OCI-M2 (cell line): ENCODE data around the gene TAF3.

ENCODE experiments used
- DNase-seq: peaks from one replicate; lab custom pipeline; 2025; ENCODE audit not compliant: unreplicated experiment; lab: John Stamatoyannopoulos, UW

TAF3 gene

DNA sequence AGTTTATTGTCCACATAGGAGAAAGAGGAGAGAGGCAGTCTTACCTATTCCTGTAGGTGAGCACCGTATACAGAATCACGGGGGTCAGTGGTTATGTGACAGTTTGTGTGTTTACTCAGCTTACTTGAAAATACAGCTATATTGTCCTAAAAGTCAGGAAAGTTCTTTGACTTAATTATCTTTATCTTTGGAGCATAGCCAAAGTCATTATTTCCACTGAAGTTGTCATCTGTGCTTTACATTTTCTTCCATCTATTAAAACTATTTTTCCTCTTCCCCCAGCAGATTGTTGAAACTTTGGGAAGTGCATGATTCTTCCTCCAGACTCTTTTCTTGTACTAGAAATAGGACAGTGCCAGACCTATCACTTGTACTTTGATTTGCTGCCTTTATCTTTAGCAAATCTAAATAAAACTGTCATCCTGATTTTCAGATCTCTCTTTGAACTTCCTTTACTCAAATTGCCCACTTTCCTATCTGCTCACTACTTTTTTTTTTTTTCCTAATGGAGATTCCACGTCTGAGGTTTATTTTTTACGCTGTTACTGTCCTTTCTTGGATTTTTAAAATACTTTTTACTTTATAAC is 58.3 kb downstream of the TAF3 start:
- DNase-seq: no peak

DNA sequence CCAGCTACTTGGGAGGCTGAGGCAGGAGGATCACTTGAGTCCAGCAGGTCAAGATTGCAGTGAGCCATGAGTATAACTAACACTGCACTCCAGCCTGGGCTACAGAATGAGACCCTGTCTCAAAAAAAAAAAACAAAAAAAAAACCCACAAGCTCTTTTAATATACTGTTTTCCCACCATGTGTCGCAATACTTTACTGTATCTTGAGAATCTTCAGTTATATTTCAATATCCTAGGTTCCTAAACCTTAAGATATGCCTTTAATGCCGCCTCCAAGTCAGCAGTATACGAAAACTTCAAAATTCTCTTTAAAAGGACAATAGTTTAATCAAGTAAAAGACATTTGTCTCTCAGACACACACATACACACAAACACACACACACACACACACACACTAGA is 62.8 kb downstream of the TAF3 start:
- DNase-seq: no peak

DNA sequence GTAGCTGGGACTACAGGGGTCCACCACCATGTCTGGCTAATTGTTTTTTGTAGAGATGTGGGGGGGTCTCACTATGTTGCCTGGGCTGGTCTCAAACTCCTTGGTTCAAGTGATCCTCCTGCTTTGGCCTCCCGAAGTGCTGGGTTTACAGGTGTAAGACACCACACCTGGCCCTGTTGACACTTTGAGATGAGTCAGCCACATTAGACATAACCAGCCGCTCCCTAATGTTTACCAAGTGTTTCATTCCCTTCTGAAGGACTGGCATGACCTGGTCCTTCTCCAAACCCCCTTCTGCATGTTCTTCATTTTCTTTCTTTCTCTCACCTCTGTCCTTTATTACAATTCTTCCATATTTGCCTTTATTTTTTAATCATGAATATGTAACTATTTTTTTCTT is 67.8 kb downstream of the TAF3 start:
- no peak for DNase-seq

DNA sequence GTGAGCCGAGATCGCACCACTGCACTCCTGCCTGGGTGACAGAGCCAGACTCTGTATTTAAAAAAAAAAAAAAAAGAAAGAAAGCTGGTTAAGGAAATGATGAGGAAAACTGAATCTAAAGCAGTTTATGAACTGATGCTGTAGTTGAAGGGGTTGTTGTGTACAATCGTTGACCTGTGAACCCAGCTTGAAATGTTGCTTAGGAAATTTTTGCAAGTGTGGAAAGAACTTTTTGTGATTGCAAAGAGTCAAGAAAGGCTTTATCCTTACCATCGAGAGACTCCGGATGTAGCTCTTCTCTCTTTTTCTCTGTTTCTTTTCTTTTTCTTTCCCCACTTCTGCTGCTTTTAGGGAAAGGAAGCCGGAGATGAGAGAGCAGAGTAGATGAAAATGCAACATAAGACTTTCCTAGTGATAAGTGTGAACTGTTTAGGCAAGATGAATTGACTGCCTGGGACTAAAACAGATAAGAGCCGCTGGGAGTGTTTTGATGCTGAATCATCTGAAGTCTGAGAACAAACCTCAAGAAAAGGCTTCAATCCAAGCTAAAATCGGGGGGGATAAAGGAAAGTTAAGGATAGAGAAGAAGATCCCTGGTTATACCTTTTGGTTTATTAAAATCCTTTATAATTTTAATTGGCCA is 69.0 kb downstream of the TAF3 start:
- DNase-seq: no peak

DNA sequence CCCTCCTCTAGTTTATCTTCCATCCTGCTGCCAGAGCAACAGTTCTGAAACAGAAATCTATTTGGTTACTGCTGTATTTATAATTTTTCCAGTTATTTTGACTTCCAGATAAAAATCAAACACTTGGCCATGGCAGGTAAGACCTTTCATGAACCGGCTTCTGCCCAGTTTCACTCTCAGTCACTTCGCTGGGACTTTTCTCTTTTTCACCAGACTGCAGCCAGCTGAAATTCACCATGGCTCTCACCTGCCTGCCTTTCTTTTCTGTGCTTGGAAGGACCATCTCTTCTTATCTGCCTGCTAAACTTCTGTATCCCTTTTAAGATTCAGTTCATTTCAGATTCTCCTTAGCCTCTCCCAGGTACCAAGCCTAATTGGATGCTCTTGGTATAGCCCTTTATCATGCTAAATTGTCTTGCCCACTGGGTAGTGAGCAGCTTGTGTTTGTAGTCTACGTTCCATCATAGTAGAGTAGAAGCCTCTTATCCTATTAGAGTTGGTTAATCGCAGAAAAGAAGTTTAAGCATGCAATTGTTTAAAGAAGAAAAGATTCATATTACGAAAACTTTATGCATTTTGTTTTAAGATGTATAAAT is 71.7 kb downstream of the TAF3 start:
- no peak for DNase-seq

DNA sequence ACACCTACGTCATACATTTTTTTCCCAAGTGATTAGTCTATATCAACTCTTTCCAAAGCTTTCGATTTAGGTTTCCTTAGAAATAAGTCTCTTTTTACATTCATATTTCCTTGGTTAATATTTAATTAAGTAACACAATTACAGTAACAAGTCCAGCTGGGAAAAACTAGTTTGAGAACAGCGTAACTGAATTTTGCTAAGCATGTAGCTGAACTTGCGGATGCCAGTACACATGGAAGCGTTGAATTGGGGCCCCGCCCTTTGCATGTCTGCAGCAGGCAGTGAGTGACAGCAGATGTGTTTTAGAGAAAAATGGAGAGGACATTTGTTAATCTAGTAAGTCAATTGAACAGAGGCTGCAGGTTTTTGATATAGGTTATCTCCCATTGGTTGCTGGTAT is 72.5 kb downstream of the TAF3 start:
- no peak for DNase-seq

DNA sequence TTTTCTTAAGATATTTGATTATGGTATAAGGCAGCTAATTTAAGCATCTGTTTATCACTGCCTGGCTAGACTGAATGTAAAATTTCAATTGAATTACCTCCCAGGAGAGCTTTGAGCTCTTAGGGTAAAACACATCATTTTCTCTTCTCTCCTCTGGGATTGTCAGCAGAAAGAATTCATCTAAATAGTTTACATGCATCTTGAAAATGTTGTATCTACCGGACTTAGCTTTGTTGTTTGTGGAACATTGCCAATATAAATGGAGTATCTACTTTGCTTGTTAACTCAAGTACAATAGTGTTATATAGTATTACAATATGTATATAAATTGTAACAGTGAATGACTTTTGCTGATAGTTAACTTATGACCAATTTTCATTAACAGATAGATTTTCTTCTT is 73.3 kb downstream of the TAF3 start:
- DNase-seq: no peak

DNA sequence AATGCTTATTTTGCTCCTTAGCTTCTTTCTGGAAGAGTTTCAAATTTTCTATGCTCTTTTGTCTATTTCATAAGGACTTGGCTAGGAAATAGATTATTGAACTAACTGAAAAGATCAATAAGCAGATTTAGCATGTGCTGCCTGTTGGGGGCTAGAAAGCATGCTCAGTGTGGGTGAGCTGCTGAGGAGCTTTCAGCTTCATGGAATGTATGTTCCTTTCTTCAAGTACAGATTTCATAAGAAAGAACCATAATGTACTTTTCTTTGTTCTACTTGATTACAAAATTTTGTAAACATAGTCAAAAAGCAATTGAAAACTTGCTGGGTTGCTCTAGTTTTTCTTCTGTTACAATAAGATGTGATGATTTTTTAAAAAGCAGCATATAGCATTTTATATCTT is 73.8 kb downstream of the TAF3 start:
- no peak for DNase-seq

DNA sequence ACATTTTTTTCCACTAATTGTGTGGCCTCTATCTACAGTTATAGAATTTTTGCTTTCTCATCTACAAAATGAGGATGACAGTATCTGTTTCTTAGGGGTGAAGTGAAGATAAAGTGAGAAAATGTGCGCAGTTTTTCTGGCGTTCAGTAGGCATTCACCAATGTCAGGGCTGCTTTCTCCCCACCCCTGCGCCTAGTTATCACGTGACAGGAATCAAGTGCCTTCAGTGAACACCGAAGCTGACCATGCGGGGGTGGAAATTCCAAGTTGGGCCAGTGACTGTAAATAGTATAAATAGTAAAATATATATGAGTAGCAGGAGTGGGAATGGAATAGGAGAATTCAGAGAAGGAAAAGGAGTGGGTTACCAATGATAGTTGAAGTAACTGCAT is 77.4 kb downstream of the TAF3 start:
- DNase-seq: no peak

DNA sequence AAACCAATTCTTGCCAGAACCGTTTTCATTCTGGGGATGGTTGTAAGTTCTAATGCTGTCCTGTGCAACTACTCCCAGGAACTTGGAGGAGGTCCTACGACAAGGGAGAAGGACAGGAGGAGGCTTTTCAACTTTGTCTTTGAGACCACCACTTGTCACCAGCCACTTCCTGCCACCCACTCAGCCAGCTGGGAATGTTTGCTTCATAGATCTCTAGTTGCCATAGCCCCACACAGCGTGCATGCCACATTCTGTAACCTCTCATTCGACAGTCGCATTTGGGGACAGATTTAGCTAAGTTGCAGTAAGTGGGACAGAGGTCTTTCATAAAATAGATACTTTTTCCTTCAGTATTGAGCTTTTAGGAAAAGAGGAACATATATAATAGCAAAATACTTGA is 78.0 kb downstream of the TAF3 start:
- DNase-seq: no peak

DNA sequence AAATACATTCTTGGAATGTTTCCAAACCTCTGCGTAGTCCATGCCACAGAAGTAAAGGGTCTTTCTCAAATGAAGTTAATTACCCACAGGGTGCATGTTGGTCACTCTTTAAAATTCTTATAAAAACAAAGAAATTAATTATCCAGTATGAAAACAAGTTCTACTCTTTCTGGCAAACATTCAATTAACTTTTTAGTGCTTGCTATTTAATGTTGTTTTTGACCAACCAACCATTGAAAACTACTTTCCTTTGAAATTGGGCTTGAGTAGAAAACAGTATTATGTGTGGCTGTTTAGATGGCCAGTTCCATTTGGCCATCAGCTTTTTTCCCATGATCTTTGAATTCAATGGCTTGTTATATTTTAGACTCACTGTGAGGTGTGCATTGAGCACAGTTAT is 83.0 kb downstream of the TAF3 start:
- DNase-seq: no peak

DNA sequence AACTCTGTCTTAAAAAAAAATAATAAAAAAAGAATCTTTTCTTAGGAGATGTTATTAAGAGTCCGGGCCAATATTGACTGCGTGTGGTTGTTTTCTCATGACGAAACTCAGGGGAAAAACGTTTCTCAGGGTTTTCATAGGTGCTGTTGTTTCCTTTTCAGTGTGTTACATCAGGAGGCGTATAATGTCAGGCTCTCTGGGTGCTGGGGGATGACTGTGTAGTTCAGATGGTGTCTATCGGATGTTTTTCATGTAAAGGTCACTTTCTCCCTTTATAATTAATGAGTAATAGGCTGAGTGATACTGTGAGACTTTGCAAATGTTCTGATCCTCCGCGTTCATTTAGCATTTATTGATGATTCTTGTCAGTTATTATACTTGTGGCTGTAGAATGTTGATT is 84.1 kb downstream of the TAF3 start:
- no peak for DNase-seq

DNA sequence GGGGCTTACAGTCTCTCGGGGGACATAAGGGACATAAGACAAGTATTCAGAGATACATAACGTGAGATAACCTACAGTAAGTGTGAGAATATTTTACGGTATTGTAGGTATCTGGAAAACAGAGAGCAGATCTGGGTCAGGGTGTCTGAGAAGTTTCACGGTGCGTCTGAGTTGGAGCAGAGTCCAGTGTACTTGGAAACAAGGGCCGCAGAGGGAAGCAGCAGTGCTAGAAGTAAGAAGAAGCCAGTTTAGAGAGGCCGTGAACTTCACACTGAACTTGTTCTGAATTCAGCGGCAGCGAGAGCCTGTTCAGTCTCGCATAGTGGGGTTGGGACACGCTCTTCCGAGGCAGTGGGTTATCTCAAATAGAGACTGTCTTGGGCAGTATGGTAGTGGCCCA is 85.5 kb downstream of the TAF3 start:
- no peak for DNase-seq

DNA sequence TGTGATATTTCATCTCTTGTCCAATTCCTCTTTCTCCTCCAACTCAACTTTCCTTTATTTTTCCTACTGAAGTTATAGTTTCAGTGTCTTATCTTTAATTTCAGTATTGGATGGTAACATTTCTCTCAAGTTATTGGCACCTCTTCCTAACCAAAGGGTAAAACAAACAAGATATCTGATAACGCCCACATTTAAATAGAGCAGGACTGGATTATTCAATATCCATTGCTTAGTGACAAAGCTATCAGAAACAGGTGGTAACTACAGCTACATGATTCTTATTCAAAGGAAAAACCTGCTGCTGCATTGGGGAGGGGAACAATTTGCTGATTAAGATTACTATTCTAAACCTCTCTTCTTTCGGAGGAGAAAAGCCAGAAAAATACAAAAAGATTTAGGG is 87.8 kb downstream of the TAF3 start:
- no peak for DNase-seq

DNA sequence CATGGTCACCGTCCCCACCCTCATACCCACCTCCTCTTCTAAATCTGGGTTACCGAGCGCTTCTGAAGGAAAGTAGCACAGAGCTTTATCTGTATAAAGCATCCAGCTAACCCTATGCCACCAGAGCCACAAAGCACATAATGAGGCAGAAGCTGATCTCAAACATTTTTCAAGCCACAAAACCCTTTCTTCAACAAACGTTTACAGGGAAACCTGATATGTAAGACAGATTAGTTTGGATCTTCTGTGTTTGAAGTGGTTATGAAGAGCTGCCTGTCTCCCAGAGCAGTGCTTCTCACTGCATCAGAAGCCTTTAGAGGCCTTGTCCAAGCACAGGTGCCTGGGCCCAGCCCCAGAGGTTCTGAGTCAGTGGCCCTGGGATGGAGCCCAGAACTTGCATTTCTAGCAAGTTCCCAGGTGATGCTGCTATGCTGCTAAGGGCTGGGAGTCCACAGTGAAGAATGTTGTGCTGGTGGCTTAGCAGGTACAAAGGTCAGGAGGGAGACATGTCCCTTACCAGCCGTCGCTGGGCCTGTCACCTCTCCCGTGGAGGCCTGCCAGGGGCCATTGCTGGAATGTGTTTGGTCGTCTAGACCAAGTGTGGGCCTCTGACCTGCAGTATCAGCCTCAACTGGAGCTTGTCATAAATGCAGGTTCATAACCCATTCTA is 90.4 kb downstream of the TAF3 start:
- DNase-seq: no peak

DNA sequence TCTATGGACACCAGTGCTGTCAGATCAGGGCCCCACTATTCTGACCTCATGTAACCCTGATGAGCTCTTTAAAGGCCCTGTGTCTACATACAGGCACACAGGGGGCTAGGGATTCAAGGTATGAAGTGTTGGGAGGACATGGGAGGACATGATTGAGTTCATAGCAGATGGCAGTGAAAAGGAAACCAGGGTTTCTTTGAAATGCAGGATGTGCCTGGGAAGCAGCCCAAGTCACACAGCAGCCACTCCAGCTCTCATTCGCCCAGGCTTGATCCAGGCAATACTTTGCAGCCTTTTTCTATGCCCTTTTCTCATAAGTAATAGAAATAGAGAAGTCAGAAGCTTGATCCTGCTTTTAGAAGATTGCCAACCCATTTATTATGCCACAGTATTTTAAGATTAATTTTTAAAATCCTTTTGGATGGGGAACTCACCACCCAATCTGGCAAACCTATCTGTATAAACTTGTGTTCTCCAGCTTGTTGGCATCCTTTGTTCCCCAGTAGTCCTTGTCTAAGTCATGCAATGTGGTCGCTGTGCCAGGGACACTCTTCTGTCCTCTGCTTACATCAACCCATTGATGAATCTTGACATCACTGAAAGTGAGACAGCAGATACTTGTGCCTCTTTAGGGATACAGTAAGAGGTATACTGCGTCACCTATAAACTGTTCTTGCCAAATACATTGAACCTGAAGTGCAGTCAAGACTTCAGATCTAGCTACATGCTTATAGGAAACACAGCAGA is 95.0 kb downstream of the TAF3 start:
- DNase-seq: no peak

DNA sequence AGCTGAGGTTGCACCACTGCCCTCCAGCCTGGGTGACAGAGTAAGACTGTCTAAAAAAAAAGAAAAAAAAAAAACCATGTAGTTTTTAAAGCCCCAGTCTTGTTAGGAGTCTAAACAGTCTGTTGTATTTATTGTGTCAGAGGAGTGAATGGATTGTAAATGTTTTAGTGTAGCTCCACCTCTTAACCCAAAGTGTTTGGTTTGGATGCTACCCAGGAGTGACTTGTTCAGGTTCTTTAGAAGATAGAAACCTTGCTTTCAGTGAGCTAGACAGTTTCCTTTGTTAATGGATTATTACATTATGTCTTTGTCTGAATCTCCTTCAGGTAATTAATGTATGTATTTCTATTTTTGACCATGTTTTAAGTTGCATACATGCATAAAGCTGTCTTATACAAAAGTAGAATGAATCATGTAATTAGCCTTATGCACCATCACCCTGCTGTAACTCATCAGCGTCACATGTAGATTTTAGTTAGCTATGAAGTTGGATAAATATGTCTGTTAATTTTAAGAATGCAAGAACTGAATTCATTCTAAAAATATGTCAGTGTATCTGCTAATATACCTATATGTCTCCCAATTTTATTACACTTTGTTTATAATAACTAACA is 97.7 kb downstream of the TAF3 start:
- DNase-seq: no peak

DNA sequence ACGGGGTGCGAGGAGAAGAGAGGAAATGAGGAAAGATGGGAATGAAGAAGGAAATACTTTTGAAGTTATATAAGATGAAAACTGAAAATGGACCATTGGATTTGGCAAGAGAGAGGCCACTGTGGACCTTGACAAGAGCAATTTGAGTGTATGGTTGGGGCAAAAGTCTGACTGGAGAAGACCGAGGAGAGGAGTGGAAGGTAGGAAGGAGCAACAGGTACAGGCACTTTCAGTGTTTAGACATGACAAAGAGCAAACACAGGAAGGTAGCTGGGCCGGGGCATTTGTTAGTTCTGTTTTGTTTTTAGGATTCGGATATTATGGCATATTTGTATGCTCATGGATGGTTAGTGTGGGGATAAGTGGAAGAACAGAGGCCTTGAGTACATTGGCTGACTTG is 99.4 kb downstream of the TAF3 start:
- no peak for DNase-seq

DNA sequence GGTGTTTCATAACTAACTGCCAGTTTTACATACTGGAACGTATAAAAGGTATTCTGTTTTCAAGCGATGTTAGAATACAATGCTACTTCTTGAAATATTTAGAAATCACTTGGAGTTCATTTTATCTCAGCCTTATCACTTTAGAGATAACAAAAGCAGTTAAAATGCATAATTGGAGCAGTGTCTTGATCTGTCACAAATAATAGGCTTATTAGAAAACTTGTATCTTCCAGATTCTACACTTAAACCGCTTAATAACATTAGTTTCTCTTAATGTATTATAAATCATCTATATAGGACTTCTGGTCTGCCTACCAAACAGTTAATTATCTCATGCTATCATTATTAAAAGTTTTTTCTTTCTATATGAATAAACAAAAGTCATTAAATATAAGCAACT is 104.4 kb downstream of the TAF3 start:
- no peak for DNase-seq

DNA sequence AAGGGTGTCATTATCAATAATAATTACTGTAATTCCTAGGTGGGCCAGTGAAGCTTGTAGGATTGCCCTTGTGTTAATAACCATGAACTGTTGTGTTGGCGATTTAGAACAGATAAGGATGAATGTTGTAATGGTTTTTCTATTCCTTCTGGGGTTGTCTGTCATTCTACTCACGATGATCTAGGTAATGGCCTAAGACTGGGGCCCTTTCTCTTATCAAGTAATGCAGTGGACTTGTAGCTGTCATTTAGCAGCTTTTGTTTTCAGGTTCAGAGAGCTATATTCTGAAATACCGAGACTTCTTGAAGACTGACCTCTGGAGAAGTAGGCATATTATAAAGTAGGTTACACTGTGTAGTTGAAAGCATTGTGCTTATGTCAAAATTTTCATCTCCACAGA is 110.2 kb downstream of the TAF3 start:
- no peak for DNase-seq

DNA sequence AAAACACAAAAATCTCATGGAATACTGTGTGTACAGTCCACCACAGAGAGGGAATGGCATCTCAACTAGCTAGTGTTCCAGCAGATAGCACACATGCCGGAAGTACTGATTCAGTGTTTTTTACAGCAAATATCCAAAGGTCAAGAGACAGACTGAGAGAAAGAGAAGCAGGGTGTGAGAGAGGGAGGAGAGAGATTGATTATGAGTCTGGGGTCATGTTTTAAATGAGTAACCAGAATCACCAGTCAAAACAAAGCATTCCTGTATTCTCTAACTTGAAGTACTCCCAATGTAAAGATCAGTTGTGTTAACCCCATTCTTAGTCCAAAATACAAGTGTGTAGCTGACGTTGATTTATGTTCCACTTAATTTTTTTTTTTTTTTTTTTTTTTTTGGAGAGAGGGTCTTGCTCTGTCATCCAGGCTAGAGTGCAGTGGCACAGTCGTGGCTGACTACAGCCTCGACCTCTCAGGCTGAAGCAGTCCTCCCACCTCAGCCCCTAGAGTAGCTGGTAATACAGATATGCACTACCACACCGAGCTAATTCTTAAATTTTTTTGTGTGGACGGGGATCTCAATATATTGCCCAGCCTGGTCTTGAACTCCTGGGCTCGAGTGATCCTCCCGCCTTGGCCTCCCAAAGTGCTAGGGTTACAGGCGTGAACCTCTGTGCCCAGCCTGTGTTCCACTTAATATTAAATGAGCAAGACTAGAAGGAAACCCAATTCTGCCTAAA is 114.2 kb downstream of the TAF3 start:
- no peak for DNase-seq
